Aorta (tissue), 5 donors: Measurements from ENCODE around the gene SPOUT1. TPM values are rescaled to one million over a fixed set of nuclear protein-coding genes. Genes with fewer than 3 reads are reported as not detected.

Experiments used
- ATAC-seq: fragments of 200-7000 bp; cut with Tn5 transposase; one replicate; pipeline ENCODE4 v1.9.1; 2022; ENCODE audit warnings: moderate library complexity; ENCODE audit not compliant: low FRiP score
- DNase-seq, 2 donors: peaks; one replicate each; pipeline ENCODE4 v3.0.0-alpha.2; 2020
- H3K27ac ChIP-seq, 2 donors: one replicate each; pipeline ENCODE4 v1.5.1; 2013; ENCODE audit warnings: low read length in 2 of 2, mild to moderate bottlenecking in 2 of 2, moderate library complexity in 2 of 2, control low read depth in 1 of 2, inconsistent platforms in 1 of 2, low read depth in 1 of 2
- H3K27me3 ChIP-seq, 2 donors: one replicate each; pipeline ENCODE4 v1.6.1; 2013; ENCODE audit warnings: control low read depth in 1 of 2, low read length in 1 of 2, mild to moderate bottlenecking in 1 of 2, moderate library complexity in 1 of 2; ENCODE audit not compliant: insufficient read depth in 2 of 2, control insufficient read depth in 1 of 2
- H3K36me3 ChIP-seq, 2 donors: one replicate each; pipeline ENCODE4 v1.6.1; 2013; ENCODE audit warnings: control low read depth in 1 of 2, low read length in 1 of 2, mild to moderate bottlenecking in 1 of 2; ENCODE audit not compliant: insufficient read depth in 2 of 2, control insufficient read depth in 1 of 2
- H3K4me1 ChIP-seq, 2 donors: one replicate each; pipeline ENCODE4 v1.6.1; 2013; ENCODE audit warnings: low read length in 2 of 2, control low read depth in 1 of 2, mild to moderate bottlenecking in 1 of 2, moderate library complexity in 1 of 2; ENCODE audit not compliant: insufficient read depth in 2 of 2, control insufficient read depth in 1 of 2
- H3K4me3 ChIP-seq, 2 donors: one replicate each; pipeline ENCODE4 v1.5.1; 2013; ENCODE audit warnings: low read length in 2 of 2, control low read depth in 1 of 2, mild to moderate bottlenecking in 1 of 2
- H3K9me3 ChIP-seq: one replicate; pipeline ENCODE4 v1.6.1; 2013; ENCODE audit warnings: mild to moderate bottlenecking, low read length; ENCODE audit not compliant: control insufficient read depth
- WGBS, 2 donors: extraction: QIAGEN DNeasy Blood & Tissue Kit; methylation state at CpG; one replicate each; pipeline ENCODE4 v1.1.7; 2013; 5-methylcytosine and 5-hydroxymethylcytosine counted together
- intact Hi-C, 2 donors: fragments of 100-400 bp; cut with DNase I; formaldehyde crosslinking; loops; one replicate each; pipeline versions ENCODE4 v1.14.2 to v1.15.0; 2022
- polyA plus RNA-seq, 2 donors: library from polyadenylated mRNA; stranded (reverse); fragments of 200-250 nt; gene quantifications; one replicate each; pipeline ENCODE4 v1.2.3, GENCODE V29; 2013
- total RNA-seq, 2 donors: library from RNA; stranded (reverse); fragmentation: NEBNext Ultra II Directional; extraction: Animal tissue kit (Norgen Biotek cat#: 25700); gene quantifications; one replicate each; pipeline ENCODE4 v1.2.1, GENCODE V29; 2021
- donor health status: healthy with polysubstance abuse.
- donor health status: Bipolar disorder and iron deficiency.
- donor health status: DM: no; HTN: no; CAD: no.
- donor health status: DM: no; HTN: no; CAD: no.
- donor health status: DM: yes; HTN: yes; CAD: no.

SPOUT1 gene
- total and polyA plus RNA-seq, 4 donors: 14.3 to 40.9 (median 30.7) TPM

DNA sequence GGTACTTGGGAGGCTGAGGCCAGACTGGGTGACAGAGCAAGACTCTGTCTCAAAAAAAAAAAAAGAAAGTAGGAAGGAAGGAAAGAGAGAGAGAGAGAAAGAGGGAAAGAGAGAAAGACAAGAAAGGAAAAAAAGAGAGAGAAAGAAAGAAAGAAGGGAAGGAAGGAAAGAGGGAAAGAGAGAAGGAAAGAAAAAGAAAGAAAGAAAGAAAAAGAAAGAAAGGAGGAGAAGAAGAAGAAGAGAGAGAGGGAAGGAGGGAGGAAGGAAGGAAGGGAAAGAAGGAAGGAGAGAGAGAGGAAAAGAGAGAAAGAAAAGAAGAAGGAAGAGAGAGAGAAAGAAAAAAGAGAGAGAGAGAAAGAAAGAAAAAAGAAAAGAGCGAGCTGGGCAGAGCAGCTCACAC is 54.8 kb downstream of the SPOUT1 start:
- Histone ChIP-seq H3K4me1 (no peaks in the 10 kb centered on the region), H3K4me3 (no peak overlapping the region), H3K27me3 (no peaks in the 10 kb centered on the region), H3K27ac (no peak overlapping the region), H3K9me3 (no peaks in the 10 kb centered on the region), H3K36me3 (no peaks in the 10 kb centered on the region)
- intact Hi-C loops: no loop called here
- WGBS, 2 donors: 87 to 90% methylated on average over 1 of the region's 1 CpG
- DNase-seq (no peak), ATAC-seq (no peak)

GRCh38 chr9:128773049-128773448 is 56.5 kb downstream of the SPOUT1 start:
- Histone ChIP-seq H3K9me3 (no peaks in the 10 kb centered on the region), H3K36me3 (no peaks in the 10 kb centered on the region), H3K27ac (no peak overlapping the region), H3K27me3 (no peaks in the 10 kb centered on the region), H3K4me3 (no peak overlapping the region), H3K4me1 (no peaks in the 10 kb centered on the region)
- 71 to 74% methylated on average over 5 of the region's 5 CpGs for WGBS, 2 donors
- no peak for ATAC-seq
- intact Hi-C loops: loop anchor here in 1 of 2 donors (2.0 kb wide), 1 partner anchor 14 kb away; the partner anchor contains the start of gene TBC1D13
- no peak for DNase-seq

- Histone ChIP-seq H3K36me3 (no peaks in the 10 kb centered on the region), H3K4me1 (no peaks in the 10 kb centered on the region), H3K9me3 (no peaks in the 10 kb centered on the region), H3K4me3 (peak within 1 kb of the TSS; percentile 60 to 85), H3K27me3 (no peaks in the 10 kb centered on the region), H3K27ac (peak within 1 kb of the TSS; percentile 10 to 92)
- WGBS, 2 donors: 1% methylated on average over 42 to 72 of the region's 72 CpGs
- DNase-seq (peak; percentile 95 to 98), ATAC-seq (peak; percentile 99)
- intact Hi-C loops: loop anchor here (1.0 to 2.0 kb wide), 2 partner anchors 15 kb away; partner anchors contain the start of gene TBC1D13 (in 2 of the 2)
Observed at GRCh38 chr9:128771745-128772519, 57.7 kb downstream of the SPOUT1 start, which contains the start of gene ZER1. TSS of gene ZER1 (minus strand) at chr9:128771927. CDS start at chr9:128755565, 16,362 bp downstream.

- WGBS, 2 donors: 1% methylated on average over 25 to 28 of the region's 28 CpGs
- H3K27me3 ChIP-seq: no peaks in the 10 kb centered on the region
- no peaks in the 10 kb centered on the region for H3K36me3 ChIP-seq
- peak in 1 of 2 donors; percentile 78 for DNase-seq
- peak overlapping the region; percentile 60 to 85 for H3K4me3 ChIP-seq
- intact Hi-C loops: no loop called here
- peak overlapping the region in 1 of 2 donors; percentile 49 for H3K27ac ChIP-seq
- peak; percentile 54 for ATAC-seq
- H3K9me3 ChIP-seq: no peaks in the 10 kb centered on the region
- H3K4me1 ChIP-seq: no peaks in the 10 kb centered on the region
Observed at GRCh38 chr9:128771094-128771721, 58.4 kb downstream of the SPOUT1 start.

DNA sequence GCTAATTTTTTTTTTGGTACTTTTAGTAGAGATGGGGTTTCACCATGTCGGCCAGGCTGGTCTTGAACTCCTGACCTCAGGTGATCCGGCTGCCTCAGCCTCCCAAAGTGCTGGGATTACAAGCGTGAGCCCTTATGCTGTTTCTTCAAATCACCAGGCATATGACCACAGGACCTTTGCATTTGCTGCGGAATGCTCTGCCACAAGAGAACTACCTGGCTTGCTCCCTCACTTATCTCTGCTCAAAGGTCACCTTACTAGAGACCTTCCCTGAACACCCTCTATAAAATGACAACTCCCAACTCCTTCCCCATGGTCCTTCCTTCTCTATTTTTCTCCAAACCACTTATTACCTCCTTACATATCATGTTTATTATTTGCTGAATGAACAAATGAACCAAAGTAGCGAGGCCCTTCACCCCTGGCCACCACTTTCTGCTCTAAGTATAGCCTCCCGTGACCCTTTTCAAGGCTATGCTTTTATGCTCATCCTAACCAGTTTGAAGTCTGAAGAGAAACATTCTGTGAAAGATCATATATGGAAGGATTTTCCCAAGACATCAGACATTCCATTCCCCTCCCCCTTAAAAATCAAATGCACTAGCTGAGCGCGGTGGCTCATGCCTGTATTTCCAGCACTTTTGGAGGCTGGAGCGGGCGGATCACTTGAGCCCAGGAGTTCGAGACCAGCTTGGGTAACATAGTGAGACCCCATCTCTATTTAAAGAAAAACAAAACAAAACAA is 59.1 kb downstream of the SPOUT1 start:
- peak overlapping the region; percentile 60 to 85 for H3K4me3 ChIP-seq
- no peak overlapping the region for H3K27ac ChIP-seq
- H3K9me3 ChIP-seq: no peaks in the 10 kb centered on the region
- H3K36me3 ChIP-seq: no peaks in the 10 kb centered on the region
- H3K4me1 ChIP-seq: no peaks in the 10 kb centered on the region
- 68 to 71% methylated on average over 11 of the region's 11 CpGs for WGBS, 2 donors
- H3K27me3 ChIP-seq: no peaks in the 10 kb centered on the region
- ATAC-seq: no peak
- intact Hi-C loops: no loop called here
- DNase-seq: peak in 1 of 2 donors; percentile 21

Other genes with a start within 250 kb of the SPOUT1 start
- gene DYNC2I2, start 172.9 kb downstream of the SPOUT1 start, total RNA-seq: 10 to 100 TPM in 1 of 2 donors, 1 to 10 TPM in 1; 9.0 to 15.3 TPM
- gene DYNC2I2, start 172.9 kb downstream of the SPOUT1 start, polyA plus RNA-seq: 10 to 100 TPM; 20.2 to 55.3 TPM
- gene SET, start 140.6 kb downstream of the SPOUT1 start, total RNA-seq: 100 to 1,000 TPM; 190 to 195 TPM
- gene SET, start 140.6 kb downstream of the SPOUT1 start, polyA plus RNA-seq: 100 to 1,000 TPM in 1 of 2 donors, 10 to 100 TPM in 1; 98.5 to 167 TPM
- 10 to 100 TPM in 1 of 2 donors, 1 to 10 TPM in 1; 7.1 to 11.1 TPM for gene PKN3, start 127.3 kb downstream of the SPOUT1 start, total RNA-seq
- gene PKN3, start 127.3 kb downstream of the SPOUT1 start, polyA plus RNA-seq: 1 to 10 TPM; 1.3 to 2.5 TPM
- 10 to 100 TPM; 11.2 to 13.1 TPM for gene ZDHHC12, start 105.7 kb downstream of the SPOUT1 start, total RNA-seq
- gene ZDHHC12, start 105.7 kb downstream of the SPOUT1 start, polyA plus RNA-seq: 10 to 100 TPM; 21.3 to 30.9 TPM
- 10 to 100 TPM; 29.6 to 42.9 TPM for gene ZER1, start 57.9 kb downstream of the SPOUT1 start, total RNA-seq
- 10 to 100 TPM; 14.5 to 39.6 TPM for gene ZER1, start 57.9 kb downstream of the SPOUT1 start, polyA plus RNA-seq
- gene TBC1D13, start 42.5 kb downstream of the SPOUT1 start, total RNA-seq: 10 to 100 TPM; 23.6 to 27.7 TPM
- gene TBC1D13, start 42.5 kb downstream of the SPOUT1 start, polyA plus RNA-seq: 10 to 100 TPM in 1 of 2 donors, 1 to 10 TPM in 1; 9.0 to 21.5 TPM
- gene ENDOG, start 11.3 kb downstream of the SPOUT1 start, total RNA-seq: 10 to 100 TPM; 11.0 to 14.1 TPM
- 10 to 100 TPM in 1 of 2 donors, 1 to 10 TPM in 1; 9.1 to 15.9 TPM for gene ENDOG, start 11.3 kb downstream of the SPOUT1 start, polyA plus RNA-seq
- gene KYAT1, start 52.2 kb upstream of the SPOUT1 start, total RNA-seq: 1 to 10 TPM; 7.5 to 9.5 TPM
- 10 to 100 TPM in 1 of 2 donors, 1 to 10 TPM in 1; 4.5 to 11.4 TPM for gene KYAT1, start 52.2 kb upstream of the SPOUT1 start, polyA plus RNA-seq
- 100 to 1,000 TPM in 1 of 2 donors, 10 to 100 TPM in 1; 63.8 to 100 TPM for gene LRRC8A, start 52.3 kb upstream of the SPOUT1 start, total RNA-seq
- gene LRRC8A, start 52.3 kb upstream of the SPOUT1 start, polyA plus RNA-seq: 10 to 100 TPM; 14.3 to 41.3 TPM
- 10 to 100 TPM; 20.5 to 33.0 TPM for gene PHYHD1, start 91.2 kb upstream of the SPOUT1 start, total RNA-seq
- 10 to 100 TPM; 16.7 to 68.9 TPM for gene PHYHD1, start 91.2 kb upstream of the SPOUT1 start, polyA plus RNA-seq
- 10 to 100 TPM in 1 of 2 donors, 1 to 10 TPM in 1; 8.4 to 10.5 TPM for gene DOLK, start 117.8 kb upstream of the SPOUT1 start, total RNA-seq
- gene DOLK, start 117.8 kb upstream of the SPOUT1 start, polyA plus RNA-seq: 10 to 100 TPM in 1 of 2 donors, 1 to 10 TPM in 1; 4.3 to 10.7 TPM
- 10 to 100 TPM; 37.1 to 44.5 TPM for gene NUP188, start 117.9 kb upstream of the SPOUT1 start, total RNA-seq
- gene NUP188, start 117.9 kb upstream of the SPOUT1 start, polyA plus RNA-seq: 10 to 100 TPM in 1 of 2 donors, 1 to 10 TPM in 1; 4.9 to 14.4 TPM
- gene SH3GLB2, start 198.5 kb upstream of the SPOUT1 start, total RNA-seq: 100 to 1,000 TPM in 1 of 2 donors, 10 to 100 TPM in 1; 64.9 to 107 TPM
- 100 to 1,000 TPM in 1 of 2 donors, 10 to 100 TPM in 1; 34.4 to 232 TPM for gene SH3GLB2, start 198.5 kb upstream of the SPOUT1 start, polyA plus RNA-seq
- gene MIGA2, start 206.8 kb upstream of the SPOUT1 start, total RNA-seq: 10 to 100 TPM; 21.8 to 28.3 TPM
- gene MIGA2, start 206.8 kb upstream of the SPOUT1 start, polyA plus RNA-seq: 10 to 100 TPM in 1 of 2 donors, 1 to 10 TPM in 1; 8.5 to 32.3 TPM